Urothelium cell line (cell line): Measurements from ENCODE around the gene CCDC74B.
"Not testable (repeated sequence)": the region's sequence is repeated elsewhere in the genome, so short reads cannot be mapped to it uniquely, and the experiment has no call there.

Experiments used
- DNase-seq: peaks from one replicate; pipeline ENCODE4 v3.0.0; 2011; ENCODE audit warnings: low spot score, mixed read lengths
- FAIRE-seq: peaks from 2 replicates; lab custom pipeline; 2011; peaks lifted over from hg19 to GRCh38; lab: Jason Lieb, UNC

Gene CCDC74B

GRCh38 chr2:130169163-130169562, 24.3 kb upstream of the CCDC74B start:
- FAIRE-seq, DNase-seq: not testable (repeated sequence)

GRCh38 chr2:130166611-130167010, 21.7 kb upstream of the CCDC74B start:
- not testable (repeated sequence) for FAIRE-seq, DNase-seq

GRCh38 chr2:130165293-130166016, 20.5 kb upstream of the CCDC74B start:
- FAIRE-seq (no peak), DNase-seq (no peak)

GRCh38 chr2:130162968-130163367, 18.1 kb upstream of the CCDC74B start:
- no peak for FAIRE-seq

DNA sequence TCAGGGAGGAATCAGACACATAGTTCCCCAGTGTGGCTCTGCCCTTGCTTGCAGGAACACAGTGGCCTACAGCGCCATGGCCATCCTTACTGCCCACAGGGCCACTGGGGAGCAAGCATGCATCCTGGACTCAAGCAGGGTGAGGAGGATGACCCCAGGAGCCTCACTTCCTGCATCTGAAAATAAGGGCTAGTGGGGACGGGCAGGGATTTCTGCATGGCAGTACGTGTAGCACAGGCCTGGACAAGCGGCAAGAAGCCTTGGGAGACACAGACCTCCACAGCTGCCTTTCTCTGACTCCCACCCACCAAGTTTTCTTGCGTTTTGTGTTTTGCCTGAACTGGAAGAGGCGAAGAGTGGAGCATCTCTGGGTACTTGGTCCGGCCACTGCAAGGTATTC, 17.6 kb upstream of the CCDC74B start:
- peak; percentile 65 for FAIRE-seq
- DNase-seq: not testable (repeated sequence)

More at GRCh38 chr2:130162968-130163367, 18.1 kb upstream of the CCDC74B start:
- no peak for DNase-seq

DNA sequence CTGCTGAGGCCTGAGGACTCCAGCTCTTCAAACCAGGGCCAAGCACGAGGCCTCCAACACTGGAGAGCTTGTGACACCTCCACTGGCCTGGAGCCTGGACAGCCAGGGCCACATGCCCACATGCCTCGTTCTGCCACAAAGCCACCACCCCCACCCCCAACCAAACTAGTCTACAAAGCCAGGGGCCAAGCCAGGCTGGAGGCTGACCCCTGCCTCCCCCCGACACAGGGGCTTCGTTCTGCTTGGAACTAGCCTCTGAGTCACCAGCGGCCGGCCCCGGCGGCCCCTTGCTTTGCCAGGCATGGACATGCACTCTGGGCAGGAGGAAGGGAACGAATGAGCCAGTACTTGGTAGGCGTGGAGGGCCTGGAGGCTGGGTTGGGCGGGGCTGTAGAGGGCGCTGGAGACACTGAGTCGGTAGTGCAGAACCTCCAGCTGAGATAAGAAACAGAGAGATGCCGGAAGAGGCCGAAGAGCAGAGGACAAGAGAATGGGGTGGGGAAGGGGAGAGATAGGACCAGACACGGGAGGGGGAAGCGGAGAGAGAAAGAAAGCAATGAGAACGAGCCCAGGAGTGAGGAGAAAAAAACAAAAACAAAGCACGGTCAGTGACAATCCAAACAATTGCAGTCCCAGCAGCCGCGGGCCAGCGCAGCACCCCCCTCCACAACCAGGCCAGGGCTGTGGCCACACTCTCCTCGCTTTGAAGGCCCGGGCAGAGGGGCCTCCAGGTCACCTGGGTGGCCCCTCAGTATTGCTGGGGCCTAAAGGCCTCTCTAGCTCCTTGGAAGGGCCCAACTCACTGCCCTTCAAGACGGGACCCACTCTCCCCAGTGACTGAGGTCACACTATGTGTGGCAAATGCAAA, 16.2 kb upstream of the CCDC74B start:
- not testable (repeated sequence) for DNase-seq, FAIRE-seq

- DNase-seq: no peak
- FAIRE-seq: no peak
Observed at GRCh38 chr2:130160131-130160530, 15.2 kb upstream of the CCDC74B start.

GRCh38 chr2:130159376-130159775, 14.5 kb upstream of the CCDC74B start:
- FAIRE-seq, DNase-seq: not testable (repeated sequence)

DNA sequence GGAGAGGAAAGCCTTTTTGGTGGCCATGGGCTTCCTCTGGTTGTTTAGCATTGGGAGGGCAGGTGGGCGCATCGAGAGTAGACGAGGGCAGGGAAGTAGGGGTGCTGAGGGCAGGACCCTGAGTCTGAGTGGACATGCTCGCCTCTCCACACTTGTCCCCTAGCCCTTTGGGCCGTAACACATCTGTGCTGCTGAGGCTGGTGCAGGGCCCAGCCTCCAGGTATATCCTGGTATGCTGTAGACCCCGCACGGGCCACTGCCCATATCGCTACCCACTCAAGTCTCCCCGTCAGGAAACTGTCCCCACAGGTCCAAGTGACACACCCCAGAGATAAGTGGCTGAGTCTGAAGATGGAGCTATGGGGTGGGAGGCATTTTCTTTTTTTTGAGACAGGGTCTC, 13.7 kb upstream of the CCDC74B start:
- no peak for DNase-seq
- no peak for FAIRE-seq

- not testable (repeated sequence) for FAIRE-seq, DNase-seq
Observed at GRCh38 chr2:130157825-130158514, 13.1 kb upstream of the CCDC74B start.

- DNase-seq: not testable (repeated sequence)
- FAIRE-seq: peak; percentile 52
Observed at GRCh38 chr2:130157354-130157753, 12.4 kb upstream of the CCDC74B start.

DNA sequence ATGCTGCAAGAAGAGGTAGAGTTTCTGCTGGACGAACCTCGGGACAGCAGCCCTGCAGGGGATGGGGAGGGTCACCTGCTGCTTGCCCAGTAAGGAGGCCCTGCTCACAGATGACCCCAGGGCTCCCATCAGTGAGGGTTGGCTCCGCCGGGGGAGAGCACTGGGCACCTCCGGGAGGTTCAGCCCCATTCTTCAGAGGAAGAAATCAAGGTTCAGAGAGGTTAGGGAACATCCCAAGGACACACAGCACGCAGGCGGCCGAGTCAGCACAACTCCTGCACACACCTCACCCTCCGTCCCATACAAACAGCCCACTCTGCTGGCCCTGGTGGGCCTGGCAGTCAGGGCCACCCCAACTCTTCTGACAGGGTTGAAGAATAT, 11.7 kb upstream of the CCDC74B start:
- FAIRE-seq: no peak
- no peak for DNase-seq

- peak; percentile 95 for FAIRE-seq
Observed at GRCh38 chr2:130155956-130156623, 11.2 kb upstream of the CCDC74B start.

DNA sequence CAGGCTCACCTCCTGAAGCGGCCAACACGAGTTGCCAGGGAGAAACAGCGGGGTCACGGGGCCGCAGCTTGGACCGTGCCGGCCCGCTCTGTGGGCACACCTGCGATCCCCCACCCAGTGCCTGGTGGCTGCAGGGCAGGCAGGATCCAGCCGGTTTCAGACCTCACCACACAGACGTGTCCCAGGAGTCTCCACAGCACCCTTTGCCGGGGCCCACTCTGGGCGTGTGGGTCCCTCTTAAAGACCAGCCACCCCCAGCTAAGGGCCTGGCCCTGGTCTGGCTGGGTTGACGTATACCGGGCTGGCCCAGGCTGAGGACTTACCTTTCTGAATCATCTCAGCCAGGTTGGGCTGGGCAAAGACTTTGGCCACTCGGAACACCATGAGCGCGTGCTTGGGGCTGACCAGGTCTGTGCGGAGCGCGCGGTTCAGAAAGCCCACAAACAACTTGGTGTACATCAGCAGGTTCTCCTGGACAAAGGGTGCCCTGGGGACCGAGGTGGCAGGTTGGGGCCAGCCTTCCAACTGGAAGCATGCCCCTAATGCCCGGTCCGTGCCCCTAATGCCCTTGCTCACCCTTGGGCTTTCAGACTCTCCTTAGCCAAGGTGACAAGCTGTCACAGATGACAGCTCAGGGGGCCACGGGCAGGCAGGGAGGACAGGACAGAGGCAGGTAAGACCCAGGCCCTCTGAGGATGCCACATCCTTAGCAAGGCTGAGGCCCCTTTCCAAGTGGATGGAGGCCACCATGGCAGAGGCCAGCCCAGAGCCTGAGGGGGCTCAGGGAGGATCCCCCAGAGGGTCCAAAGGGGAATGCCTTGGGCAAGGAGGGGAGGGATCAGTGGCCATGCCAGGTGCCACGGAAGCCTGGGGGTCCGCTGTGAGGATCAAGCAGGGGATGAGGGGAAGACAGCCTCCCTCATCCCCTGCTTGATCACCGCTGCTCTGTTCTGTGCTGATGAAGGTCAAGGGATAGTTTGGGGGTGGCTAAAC, 10.2 kb upstream of the CCDC74B start:
- DNase-seq (no peak), FAIRE-seq (peak; percentile 44)

More at GRCh38 chr2:130155956-130156623, 11.2 kb upstream of the CCDC74B start:
- peak; percentile 45 for DNase-seq

DNA sequence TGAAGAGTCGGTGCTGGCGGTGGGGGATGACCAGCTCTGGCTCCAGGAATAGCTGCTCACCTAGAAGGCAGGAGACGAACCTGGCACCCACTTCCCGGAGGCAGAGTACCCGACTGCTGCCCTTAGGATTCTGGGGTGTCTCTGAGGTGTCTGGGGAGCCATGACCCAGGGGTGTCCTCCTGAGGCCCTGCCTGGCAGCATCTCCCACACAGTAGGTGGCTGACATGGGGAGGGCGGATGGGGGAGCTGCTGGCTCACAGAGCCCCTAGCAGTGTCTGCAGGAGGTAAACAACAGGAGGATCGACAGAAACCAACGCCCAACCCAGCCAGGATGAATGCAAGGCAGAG, 9.5 kb upstream of the CCDC74B start:
- not testable (repeated sequence) for FAIRE-seq, DNase-seq

DNA sequence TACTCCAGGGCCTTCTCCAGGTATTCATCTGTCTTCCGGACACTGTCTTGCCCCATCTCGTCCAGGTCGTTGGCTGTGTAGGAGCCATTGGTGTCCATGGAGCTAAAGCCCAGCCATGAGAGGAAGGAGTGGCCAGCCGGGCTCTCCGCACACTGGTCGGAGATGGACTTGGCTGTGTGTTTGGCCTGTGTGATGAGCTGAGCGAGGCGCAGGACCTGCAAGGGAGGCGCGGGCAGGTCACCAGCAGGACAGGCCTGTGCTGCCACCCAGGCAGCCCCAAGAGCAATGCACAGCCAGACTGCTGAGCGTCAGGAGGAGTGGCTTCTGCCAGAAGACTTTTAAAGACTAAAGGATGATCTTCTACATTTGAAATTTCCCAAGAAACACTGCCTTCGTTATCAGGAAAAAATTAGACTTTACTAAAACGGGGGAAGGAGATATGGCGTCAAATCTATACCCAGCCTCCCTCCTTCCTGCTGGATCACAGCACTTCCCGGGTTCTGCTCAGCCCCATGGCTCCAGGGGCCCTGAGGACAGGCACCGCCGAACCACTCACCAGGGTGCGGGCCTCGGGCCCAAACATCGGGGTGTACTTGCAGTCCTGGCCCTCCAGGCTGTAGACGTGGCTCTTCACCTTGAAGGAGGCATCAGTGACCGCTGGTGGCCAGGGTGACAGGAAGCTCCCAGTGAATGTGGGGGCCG, 9.0 kb upstream of the CCDC74B start:
- DNase-seq: not testable (repeated sequence)
- peak; percentile 88 for FAIRE-seq

GRCh38 chr2:130152816-130153595, 8.1 kb upstream of the CCDC74B start:
- FAIRE-seq (no peak), DNase-seq (no peak)
